AG04449 (cell line): ENCODE data around the gene FOCAD.

Experiments
- CTCF ChIA-PET: fragments of 350-600 bp; formaldehyde crosslinking; extraction: SDS; loops from one replicate; lab custom pipeline; 2021; ENCODE audit warnings: antibody characterized with exemption; lab: Yijun Ruan, JAX
- POLR2A ChIA-PET: fragments of 400-600, 350-600 bp; formaldehyde crosslinking; extraction: SDS; loops from one replicate; lab custom pipeline; 2020; ENCODE audit warnings: antibody characterized with exemption, inconsistent platforms; lab: Yijun Ruan, JAX
- DNase-seq: peaks from one replicate; pipeline ENCODE4 v3.0.0-alpha.2; 2010; ENCODE audit warnings: low read depth, low spot score
- H3K4me3 ChIP-seq: 2 replicates; pipeline ENCODE4 v1.5.1; 2011; ENCODE audit warnings: low read depth, mild to moderate bottlenecking, control low read depth, low read length
- CTCF ChIP-seq: IDR thresholded peaks from one replicate; pipeline ENCODE4 v1.5.1; 2011; ENCODE audit warnings: mild to moderate bottlenecking, moderate library complexity, low read length, control low read depth, inconsistent platforms; ENCODE audit not compliant: insufficient read depth; ENCODE audit errors: missing control alignments

Gene FOCAD

GRCh38 chr9:20749496-20750198 lies 65.6 kb downstream of the FOCAD start:
- POLR2A ChIA-PET: no interaction called here
- DNase-seq: no peak
- CTCF ChIA-PET: no interaction called here
- no peak for TF ChIP-seq CTCF
- no peak overlapping the region for H3K4me3 ChIP-seq

GRCh38 chr9:20753761-20754160 lies 69.7 kb downstream of the FOCAD start:
- no peak overlapping the region for H3K4me3 ChIP-seq
- no peak for DNase-seq
- POLR2A ChIA-PET: no interaction called here
- TF ChIP-seq CTCF: no peak
- CTCF ChIA-PET: no interaction called here

DNA sequence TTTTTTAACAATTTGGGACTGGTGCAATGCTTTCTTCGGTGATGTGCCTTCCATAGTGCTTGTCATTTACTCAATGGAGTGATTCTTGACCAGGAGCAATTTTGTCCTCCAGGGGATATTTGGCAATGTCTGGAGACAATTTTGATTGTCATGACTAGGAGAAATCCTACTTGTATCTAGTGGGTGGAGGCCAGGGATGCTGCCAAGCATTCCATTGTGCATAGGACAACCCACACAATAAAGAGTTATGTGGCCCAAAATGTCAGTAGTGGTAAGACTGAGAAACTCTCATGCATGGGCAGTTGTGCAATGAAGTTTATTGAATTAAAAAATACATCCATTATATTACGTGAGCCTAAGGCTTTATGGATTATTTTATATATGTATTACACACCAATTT lies 70.5 kb downstream of the FOCAD start:
- no peak overlapping the region for H3K4me3 ChIP-seq
- TF ChIP-seq CTCF: no peak
- ChIA-PET CTCF (no interaction called here), POLR2A (no interaction called here)
- no peak for DNase-seq

DNA sequence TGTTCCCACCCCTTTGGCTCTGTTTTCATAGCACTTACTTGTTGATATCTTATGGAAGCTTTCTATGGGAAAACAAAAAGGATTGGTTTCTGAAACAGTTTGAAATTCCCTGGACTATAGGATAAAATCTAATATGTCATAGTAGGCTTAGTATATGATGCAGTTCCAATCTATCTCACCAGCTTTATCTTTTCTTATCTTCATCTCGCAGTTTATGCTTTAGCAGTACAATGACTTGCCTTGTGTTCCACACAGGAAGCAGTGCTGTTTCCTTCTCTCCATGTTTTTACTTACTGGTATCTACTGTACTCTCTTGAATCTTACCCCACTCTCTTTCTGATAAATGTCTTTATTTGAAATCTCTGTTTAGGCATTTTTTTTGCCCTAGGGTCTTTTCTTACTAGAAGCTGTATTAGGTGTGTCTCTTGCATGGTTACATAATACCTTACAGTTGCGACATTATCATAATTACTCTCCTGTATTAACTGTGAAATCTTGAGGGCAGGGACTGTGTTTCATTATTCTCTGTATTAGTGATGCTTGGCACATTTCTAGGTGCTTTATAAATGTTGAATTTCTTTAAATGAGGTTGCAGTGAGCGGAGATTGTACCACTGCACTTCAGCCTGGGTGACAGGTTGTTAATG lies 76.3 kb downstream of the FOCAD start:
- ChIA-PET POLR2A (no interaction called here), CTCF (interaction anchor here (0.9 kb wide), 1 partner anchor 119 kb away, joined by 3 read pairs; no protein-coding TSS in a partner anchor)
- TF ChIP-seq CTCF: no peak
- no peak overlapping the region for H3K4me3 ChIP-seq
- no peak for DNase-seq

DNA sequence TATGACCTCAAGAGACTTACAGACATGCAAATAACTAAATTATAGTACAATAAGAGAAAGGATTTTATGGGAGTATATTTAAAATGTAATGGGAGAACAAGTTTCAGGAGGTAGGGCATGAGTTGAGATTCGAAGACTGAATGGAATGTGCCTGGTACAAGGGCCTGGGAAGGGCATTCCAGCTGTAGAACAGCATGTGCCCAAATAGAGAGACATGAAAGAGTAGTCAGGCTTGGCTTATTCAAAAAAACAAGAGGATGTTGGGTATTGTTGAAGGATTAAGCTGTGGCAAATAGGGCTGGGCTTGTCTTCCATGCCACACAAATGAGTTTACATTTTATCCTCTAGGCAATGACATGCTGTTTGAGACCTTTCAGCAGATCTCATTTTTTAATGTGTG lies 86.9 kb downstream of the FOCAD start:
- DNase-seq: no peak
- CTCF ChIA-PET: no interaction called here
- no peak overlapping the region for H3K4me3 ChIP-seq
- POLR2A ChIA-PET: no interaction called here
- no peak for TF ChIP-seq CTCF

DNA sequence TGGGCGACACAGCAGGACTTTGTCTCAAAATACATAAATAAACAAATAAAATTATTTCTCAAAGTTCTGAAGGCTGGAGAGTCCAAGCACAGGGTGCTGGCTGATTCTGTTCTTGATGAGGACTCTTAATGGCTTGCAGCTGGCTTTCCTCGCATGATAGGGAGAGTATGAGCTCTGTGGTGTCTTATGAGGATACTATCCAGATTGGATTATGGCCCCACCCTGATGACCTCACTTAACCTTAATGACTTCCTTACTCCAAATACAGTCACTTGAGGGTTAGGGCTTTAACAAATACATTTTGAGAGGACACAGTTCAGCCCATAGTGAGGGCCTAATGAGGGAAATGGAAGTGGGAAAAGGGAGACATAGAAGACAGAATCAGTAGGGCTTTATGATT lies 87.7 kb downstream of the FOCAD start:
- POLR2A ChIA-PET: no interaction called here
- no peak for TF ChIP-seq CTCF
- no peak for DNase-seq
- CTCF ChIA-PET: no interaction called here
- no peak overlapping the region for H3K4me3 ChIP-seq
